ENCODE results near the gene ASB14.
A peak's percentile ranks its signal among the peaks of the same experiment; 100 is the strongest.

Gene ASB14

DNA sequence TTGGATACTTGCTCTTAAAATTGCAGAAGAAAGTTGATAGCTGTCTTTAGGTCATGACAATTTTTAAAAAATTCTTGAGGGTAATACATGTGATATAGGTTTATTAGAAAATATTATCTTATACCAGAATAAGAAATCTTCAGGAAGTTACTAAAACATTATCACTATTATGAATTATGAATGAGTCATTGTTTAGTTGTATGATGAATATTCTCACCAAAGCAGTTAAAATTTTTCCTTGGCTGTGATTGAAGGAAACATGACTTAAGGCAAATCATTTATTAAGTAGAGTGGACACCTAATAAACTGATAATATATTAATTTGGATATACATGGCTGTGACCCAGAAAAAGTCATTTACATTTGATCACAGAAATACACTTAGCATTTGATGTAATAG lies 34.8 kb downstream of the ASB14 start:
- DNase-seq, result no peak

DNA sequence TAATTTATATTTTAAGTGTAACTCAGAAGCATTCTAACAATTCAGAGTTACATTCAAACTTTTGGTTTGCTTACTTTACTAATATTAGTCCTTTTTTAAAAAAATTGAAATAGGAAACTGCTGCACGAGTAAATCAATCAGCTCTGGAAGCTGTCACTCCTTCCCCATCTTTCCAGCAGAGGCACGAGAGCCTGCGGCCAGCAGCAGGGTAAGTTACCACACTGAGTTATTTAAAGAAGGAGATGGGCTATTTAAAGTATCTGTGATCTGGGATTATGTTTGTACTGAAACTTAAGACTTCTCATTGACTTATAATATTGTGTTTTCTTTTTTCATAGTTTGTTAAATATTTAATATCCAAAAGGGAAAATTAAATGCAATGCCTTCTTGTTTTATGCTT lies 35.6 kb downstream of the ASB14 start:
- no peak for DNase-seq

DNA sequence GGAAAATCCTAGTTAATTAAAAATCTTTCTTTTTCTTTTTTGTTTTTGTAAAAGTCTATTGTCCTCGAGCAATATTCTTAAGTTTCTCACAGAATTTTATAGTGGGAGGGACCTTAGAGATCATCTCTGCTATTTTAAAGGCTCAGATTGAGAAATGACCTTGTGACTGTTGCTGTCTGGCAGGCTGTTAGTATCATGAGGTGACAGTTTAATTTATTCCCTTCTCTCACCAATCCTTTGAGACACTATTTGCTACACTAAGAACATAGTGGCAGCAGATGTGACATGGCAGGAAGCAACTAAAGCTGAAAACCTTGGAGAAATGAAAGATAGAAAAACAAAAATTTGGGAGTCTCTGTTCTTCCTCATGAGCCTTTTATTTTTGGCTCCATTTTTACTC lies 40.1 kb downstream of the ASB14 start:
- no peak for DNase-seq

DNA sequence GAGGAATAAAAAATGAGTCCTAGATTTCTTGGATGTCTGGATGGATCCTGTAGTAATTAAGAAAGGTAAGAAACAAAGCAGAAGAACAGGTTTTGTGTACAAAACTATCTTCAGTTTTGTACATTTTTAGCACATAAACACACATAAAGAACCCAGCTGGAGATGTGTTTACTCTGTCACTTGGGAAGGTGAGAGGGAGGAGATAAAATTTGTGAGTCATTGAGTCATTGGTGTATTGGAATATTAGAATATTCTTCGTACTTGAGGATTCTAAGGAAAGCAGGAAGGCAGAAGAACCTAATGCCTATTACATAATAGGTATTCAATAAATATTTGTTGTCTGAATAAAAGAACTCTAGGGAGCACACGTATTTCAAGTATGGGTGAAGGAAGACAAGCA lies 47.5 kb downstream of the ASB14 start:
- DNase-seq, result no peak

DNA sequence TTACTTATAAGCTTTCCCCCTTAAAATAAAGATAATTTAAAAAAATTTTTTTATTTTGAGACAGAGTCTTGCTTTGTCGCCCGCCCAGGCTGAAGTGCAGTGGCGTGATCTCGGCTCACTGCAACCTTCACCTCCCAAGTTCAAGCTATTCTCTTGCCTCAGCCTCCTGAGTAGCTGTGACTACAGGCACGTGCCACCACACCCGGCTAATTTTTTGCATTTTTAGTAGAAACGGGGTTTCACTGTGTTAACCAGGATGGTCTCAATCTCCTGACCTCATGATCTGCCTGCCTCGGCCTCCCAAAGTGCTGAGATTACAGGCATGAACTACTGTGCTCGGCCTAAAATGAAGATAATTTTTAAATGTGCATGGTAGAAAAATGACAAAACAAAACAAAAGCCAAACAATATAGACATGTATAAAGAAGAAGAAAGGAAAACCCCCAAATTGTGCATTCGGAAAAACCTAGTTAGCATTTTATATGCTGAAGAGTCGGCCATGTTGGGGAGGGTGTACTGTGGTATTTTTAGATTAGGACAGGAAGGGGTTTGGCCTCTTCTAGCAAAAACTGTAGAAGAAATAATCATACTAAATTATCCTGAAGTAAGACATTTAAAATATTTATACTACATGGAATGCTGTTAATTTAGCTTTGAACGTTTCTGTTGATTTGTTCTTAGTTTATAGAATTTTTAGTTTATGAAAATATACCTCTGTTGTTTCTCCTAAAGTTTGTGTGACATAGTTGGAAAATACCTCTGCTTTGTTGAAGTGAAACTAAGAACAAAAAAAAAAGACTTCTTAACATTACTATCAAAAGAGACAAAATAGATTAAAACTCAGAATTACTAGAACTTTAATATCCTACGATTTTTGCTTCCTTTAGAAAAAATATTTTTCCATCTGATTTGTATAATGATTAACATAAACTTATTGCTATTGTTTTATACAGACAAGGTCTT lies 57.6 kb downstream of the ASB14 start:
- no peak for DNase-seq

DNA sequence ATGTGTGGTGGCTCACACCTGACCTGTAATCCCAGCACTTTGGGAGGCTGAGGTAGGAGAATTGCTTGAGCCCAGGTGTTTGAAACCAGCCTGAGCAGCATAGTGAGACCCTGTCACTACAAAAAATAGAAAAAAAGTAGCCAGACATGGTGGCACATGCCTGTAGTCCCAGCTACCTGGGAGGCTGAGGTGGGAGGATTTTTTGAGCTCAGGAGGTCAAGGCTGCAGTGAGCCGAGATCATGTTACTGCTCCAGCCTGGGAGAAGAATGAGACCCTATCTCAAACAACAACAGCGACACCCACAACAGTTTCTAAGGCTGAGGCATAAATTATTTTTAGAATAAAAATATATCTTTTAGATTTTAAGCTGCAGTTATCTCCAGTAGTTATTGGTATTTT lies 58.7 kb downstream of the ASB14 start:
- DNase-seq, result no peak

DNA sequence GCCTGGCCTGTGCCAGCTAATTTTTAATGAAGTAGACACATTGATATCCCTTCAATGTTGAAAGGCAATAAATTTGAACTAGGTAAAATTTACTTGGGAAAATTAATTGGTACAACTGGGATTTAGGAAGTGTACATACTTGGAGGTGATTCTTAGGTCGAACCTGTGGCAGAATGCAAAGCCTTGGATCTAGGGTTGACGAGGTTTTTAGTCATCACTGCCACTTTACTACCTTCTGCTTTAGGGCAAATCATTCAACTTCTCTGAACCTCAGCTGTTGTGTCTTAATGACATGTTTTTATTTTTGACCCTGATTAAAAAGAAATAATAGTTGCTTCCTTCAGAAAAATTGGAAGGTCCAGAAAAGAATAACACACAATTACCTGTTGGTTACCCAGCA lies 62.5 kb downstream of the ASB14 start:
- no peak for DNase-seq

DNA sequence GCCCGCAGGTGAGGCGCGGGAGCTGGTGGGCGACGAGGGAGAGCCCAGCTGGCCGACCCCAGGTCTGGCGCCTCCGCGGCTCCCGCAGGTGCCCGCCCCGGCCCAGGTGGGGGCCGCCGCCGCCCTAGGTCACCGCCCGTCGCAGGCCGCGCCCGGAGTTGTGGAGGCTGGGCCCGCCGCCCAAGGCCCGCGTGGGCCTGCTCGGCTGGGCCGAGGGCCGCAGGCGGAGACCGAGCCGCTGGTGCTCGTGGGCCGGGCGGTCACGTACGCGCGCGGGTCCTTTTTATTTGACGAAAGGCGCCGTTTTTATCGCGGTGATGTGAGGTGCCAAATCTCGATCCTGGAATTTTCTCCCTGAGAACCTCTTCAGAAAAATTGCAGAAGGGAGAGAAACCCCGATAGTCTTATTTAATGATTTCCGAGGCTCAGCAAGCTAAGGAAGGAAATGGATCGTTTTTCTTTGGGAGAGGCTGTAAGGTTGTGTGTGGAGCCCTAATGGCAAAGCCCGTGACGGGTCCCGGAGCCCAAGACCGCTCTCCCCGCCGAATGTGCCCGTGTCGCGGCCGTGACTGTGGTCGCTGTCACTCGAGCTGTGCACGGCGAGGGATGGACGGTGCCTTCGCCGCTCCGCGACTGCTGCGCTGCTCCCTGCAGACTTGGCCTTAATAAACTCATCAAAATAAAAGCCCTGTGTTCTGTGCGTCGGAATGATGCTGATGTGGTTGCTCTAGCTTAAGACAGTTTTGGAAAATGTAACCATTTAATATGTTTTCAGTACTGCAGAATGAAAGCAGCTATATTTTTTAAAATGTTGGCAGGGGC lies 64.3 kb downstream of the ASB14 start:
- peak; percentile 72 for DNase-seq

DNA sequence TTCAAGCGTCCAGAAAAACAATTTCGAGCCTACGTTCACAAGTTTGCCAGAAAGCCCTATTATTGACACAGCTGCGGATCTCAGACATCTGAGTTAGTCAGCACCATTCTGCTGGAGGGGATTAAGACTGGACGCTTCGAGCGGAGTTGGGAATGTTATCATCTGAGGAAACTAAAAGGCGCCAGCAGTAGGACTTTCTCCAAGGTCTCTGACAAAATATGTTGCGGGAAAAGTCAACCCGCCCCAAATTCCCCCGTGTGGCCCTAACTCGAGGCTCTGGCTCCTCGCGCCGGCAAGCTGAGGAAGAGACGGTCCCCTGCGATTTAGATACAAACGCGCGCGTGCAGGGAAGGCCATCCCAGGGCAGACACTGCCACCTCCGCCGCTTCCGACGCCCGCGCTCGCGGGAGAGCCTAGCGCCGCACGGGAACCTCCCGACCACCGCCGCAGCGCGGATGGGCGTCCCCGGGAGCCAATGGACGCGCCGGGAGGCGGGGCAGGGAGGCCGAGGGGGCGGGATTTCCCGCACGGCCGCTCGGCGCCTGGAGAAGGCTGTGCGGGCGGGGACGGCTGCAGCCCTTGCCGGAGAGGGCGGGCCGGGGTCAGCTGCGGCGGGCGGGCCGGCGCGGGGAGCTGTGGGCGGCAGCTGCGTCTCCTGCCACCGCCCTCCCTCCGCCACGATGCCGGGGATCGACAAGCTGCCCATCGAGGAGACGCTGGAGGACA lies 65.1 kb downstream of the ASB14 start, which contains the start of gene APPL1:
Gene APPL1, plus strand, starts transcription at position 526 of the 726 bp plus-strand sequence. Its CDS starts 155 bp downstream, at position 681.
- peak; percentile 97 for DNase-seq

DNA sequence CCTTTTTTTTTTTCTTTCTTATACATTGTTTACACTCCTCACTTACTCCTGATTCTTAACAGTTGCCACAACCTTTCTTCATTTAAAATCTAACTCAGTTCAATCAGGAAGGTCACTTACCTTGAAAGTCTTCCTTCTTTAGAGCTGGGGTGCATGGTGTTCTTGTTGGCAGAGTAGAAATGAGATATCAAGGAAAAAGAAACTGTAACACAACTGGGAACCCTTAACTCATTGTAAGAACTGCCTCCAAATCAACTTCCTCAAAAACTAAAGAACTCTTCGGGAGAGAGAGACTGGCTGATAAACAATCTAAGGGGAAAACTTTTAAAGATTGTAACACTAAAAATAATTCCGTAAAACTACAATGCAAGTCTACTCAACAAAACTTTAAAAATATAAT lies 66.3 kb downstream of the ASB14 start:
- DNase-seq, result no peak

DNA sequence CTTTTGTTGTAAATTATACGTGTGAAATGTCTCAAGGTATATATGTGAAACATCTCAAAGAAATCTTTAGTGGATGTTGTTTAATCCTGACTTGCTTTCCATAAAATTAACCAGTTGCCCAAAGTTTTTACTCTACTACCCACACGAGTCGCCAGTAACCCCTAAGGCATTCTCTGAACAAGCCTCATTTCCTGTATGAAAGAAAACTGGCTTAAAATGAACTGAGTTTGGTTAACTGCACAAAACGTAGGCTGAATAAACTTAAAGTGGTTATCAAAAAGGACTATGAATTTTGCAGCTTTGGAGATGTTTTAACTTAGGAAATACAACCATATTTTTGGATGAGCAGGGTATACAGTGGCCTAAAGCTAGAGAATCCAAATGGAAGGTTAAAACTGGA lies 67.6 kb downstream of the ASB14 start:
- no peak for DNase-seq

DNA sequence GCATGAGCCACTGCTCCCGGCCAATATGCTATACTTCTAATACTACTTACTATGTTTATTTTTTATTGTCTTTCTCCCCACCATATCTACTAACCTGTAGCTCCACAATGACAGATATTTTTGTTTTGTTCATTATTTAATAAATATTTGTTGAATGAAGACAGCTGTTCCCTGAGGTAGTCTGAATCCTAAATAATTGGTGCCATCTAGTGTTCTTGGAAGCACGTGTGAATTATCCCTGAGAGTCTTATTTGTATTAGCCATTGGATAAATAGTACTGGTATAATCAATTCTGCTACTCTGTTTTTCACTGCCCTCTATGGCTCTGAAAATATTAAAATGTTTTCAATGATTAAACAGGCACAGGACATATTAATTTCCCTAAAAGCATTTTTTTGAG lies 70.6 kb downstream of the ASB14 start:
- no peak for DNase-seq
